Measurements from ENCODE around the gene LALBA.
"Not testable (repeated sequence)": the region's sequence is repeated elsewhere in the genome, so short reads cannot be mapped to it uniquely, and the experiment has no call there.

Gene LALBA

GRCh38 chr12:48567731-48568130 is 2.1 kb downstream of the LALBA start:
- H3K4me1 ChIP-seq (ENCODE audit: control insufficient read depth, insufficient read depth, low read length) = no peaks in the 10 kb centered on the region
- H3K36me3 ChIP-seq (ENCODE audit: control insufficient read depth, insufficient read depth, low read length) = no peaks in the 10 kb centered on the region
- H3K9ac ChIP-seq (ENCODE audit: low read length) = no peak overlapping the region
- H3K27ac ChIP-seq (ENCODE audit: low read depth, low read length) = no peak overlapping the region
- no peaks in the 10 kb centered on the region for H3K27me3 ChIP-seq (ENCODE audit: control insufficient read depth, insufficient read depth, low read length)
- no peak overlapping the region for H3K4me3 ChIP-seq (ENCODE audit: low read length)

DNA sequence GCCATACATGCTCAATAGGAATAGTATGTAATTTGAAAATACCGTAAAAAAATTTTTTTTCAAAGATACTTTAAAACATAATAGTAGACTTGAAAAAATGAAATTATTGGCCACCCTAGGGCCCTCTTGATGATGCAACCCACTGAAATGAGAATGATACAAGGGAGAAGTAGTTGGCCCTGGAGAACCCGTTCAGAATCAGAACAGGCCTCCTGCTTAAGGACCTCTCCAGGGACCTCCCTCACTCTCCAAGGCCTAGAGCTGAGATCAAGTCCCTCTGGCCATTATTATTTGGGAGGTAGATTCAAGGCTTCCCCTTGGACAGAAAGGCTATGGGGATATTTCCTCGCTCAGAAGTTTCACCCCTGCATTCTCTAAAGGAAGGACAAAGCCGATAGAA is 11.9 kb downstream of the LALBA start:
- Histone ChIP-seq H3K9ac (ENCODE audit: low read length) (no peak overlapping the region), H3K4me3 (ENCODE audit: low read length) (no peak overlapping the region), H3K27me3 (ENCODE audit: control insufficient read depth, insufficient read depth, low read length) (no peaks in the 10 kb centered on the region), H3K36me3 (ENCODE audit: control insufficient read depth, insufficient read depth, low read length) (no peaks in the 10 kb centered on the region), H3K27ac (ENCODE audit: low read depth, low read length) (no peak overlapping the region), H3K4me1 (ENCODE audit: control insufficient read depth, insufficient read depth, low read length) (no peaks in the 10 kb centered on the region)

GRCh38 chr12:48556631-48557030 is 13.2 kb downstream of the LALBA start:
- no peak overlapping the region for H3K4me3 ChIP-seq (ENCODE audit: low read length)
- H3K27me3 ChIP-seq (ENCODE audit: control insufficient read depth, insufficient read depth, low read length) = no peaks in the 10 kb centered on the region
- no peaks in the 10 kb centered on the region for H3K36me3 ChIP-seq (ENCODE audit: control insufficient read depth, insufficient read depth, low read length)
- H3K9ac ChIP-seq (ENCODE audit: low read length) = no peak overlapping the region
- no peaks in the 10 kb centered on the region for H3K4me1 ChIP-seq (ENCODE audit: control insufficient read depth, insufficient read depth, low read length)
- no peak overlapping the region for H3K27ac ChIP-seq (ENCODE audit: low read depth, low read length)

GRCh38 chr12:48553666-48554343 is 16.0 kb downstream of the LALBA start:
- not testable (repeated sequence) for H3K9ac ChIP-seq (ENCODE audit: low read length); H3K4me1 ChIP-seq (ENCODE audit: control insufficient read depth, insufficient read depth, low read length); H3K36me3 ChIP-seq (ENCODE audit: control insufficient read depth, insufficient read depth, low read length); H3K27ac ChIP-seq (ENCODE audit: low read depth, low read length); H3K4me3 ChIP-seq (ENCODE audit: low read length); H3K27me3 ChIP-seq (ENCODE audit: control insufficient read depth, insufficient read depth, low read length)

DNA sequence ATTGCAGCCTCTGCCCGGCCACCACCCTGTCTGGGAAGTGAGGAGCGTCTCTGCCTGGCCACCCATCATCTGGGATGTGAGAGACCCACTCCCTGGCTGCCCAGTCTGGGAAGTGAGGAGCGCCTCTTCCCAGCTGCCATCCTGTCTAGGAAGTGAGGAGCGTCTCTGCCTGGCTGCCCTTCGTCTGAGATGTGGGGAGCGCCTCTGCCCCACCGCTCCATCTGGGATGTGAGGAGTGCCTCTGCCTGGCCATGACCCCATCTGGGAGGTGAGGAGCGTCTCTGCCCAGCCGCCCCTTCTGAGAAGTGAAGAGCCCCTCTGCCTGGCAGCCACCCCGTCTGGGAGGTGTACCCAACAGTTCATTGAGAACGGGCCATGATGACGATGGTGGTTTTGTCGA is 18.2 kb downstream of the LALBA start:
- H3K27ac ChIP-seq (ENCODE audit: low read depth, low read length); H3K9ac ChIP-seq (ENCODE audit: low read length); H3K36me3 ChIP-seq (ENCODE audit: control insufficient read depth, insufficient read depth, low read length); H3K27me3 ChIP-seq (ENCODE audit: control insufficient read depth, insufficient read depth, low read length); H3K4me1 ChIP-seq (ENCODE audit: control insufficient read depth, insufficient read depth, low read length); H3K4me3 ChIP-seq (ENCODE audit: low read length): not testable (repeated sequence)

GRCh38 chr12:48547012-48547411 is 22.8 kb downstream of the LALBA start:
- H3K9ac ChIP-seq (ENCODE audit: low read length); H3K27ac ChIP-seq (ENCODE audit: low read depth, low read length); H3K36me3 ChIP-seq (ENCODE audit: control insufficient read depth, insufficient read depth, low read length); H3K27me3 ChIP-seq (ENCODE audit: control insufficient read depth, insufficient read depth, low read length); H3K4me3 ChIP-seq (ENCODE audit: low read length); H3K4me1 ChIP-seq (ENCODE audit: control insufficient read depth, insufficient read depth, low read length): not testable (repeated sequence)

DNA sequence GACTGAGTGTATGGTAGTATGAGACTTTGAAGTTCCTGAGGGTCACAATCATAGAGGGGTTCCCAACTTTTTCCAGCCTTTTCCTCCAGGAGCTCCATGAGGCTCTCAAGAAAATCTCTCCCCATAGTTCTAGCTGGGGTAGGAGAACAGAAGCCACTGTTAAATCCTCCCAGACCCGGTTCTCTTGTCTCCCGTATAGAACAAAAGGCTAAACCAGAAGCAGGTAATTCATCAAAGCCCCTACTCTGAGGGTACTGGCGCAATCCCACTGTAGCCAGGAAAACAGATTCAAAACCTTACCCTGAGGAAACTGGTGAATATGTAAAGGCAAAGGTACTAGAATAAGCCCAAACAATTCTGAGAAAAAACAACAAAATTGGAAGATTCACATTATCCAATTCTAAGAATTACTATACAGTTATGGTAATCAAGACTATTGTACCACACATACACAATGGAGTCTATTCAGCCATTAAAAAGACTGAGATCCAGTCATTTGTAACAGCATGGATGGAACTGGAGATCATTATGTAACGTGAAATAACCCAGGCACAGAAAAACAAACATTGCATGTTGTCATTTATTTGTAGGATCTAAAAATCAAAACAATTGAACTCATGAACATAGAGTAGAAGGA is 23.9 kb downstream of the LALBA start:
- Histone ChIP-seq H3K27me3 (ENCODE audit: control insufficient read depth, insufficient read depth, low read length) (no peaks in the 10 kb centered on the region), H3K9ac (ENCODE audit: low read length) (no peak overlapping the region)

DNA sequence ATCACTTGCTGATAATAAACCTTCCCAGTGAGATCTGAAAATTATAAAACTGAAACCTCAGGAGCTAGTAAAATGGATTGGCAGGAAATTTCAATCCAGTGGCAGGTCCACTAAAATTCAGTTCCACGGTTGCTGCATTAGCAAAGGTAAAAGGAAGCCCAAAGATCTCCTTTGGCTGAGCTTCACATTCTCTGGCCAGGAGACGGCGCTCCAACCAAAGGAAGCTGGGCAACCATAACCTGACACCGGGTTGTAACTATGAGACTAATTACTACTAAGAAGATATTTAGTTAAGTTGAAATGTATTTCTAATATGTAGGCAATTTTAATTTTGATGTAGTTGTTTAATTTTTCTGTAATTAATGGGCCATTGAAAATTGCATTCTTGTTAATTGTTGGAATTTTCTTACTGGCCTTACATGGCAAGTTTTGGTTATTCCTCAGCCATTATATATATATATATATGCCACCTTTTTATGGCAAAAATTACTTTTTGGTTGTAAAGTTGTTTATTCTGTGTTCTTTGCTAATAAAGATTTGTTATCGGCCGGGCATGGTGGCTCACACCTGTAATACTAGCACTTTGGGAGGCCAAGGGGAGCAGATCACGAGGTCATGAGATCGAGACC is 27.4 kb downstream of the LALBA start:
- Histone ChIP-seq H3K4me3 (ENCODE audit: low read length) (no peak overlapping the region), H3K9ac (ENCODE audit: low read length) (no peak overlapping the region), H3K27me3 (ENCODE audit: control insufficient read depth, insufficient read depth, low read length) (no peaks in the 10 kb centered on the region)

More for the DNA sequence above, 23.9 kb downstream of the LALBA start:
- no peaks in the 10 kb centered on the region for H3K36me3 ChIP-seq (ENCODE audit: control insufficient read depth, insufficient read depth, low read length)
- no peak overlapping the region for H3K27ac ChIP-seq (ENCODE audit: low read depth, low read length)
- H3K4me3 ChIP-seq (ENCODE audit: low read length) = no peak overlapping the region
- H3K4me1 ChIP-seq (ENCODE audit: control insufficient read depth, insufficient read depth, low read length) = no peaks in the 10 kb centered on the region

DNA sequence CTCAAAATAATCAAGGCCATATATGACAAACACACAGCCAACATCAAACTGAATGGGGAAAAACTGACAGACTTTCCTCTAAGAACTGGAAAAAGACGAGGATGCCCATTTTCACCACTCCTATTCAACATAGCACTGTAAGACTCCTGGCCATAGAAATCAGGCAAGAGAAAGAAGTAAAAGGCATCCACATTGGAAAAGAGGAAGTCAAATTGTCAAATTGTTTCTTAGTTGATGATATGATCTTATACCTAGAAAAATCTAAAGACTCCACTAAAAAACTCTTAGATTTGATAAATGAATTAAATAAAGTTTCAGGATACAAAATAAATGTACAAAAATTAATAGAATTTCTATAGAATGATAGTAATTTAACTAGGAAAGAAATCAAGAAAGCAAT is 33.2 kb downstream of the LALBA start:
- Histone ChIP-seq H3K27ac (ENCODE audit: low read depth, low read length) (no peak overlapping the region), H3K4me3 (ENCODE audit: low read length) (no peak overlapping the region), H3K27me3 (ENCODE audit: control insufficient read depth, insufficient read depth, low read length) (no peaks in the 10 kb centered on the region), H3K4me1 (ENCODE audit: control insufficient read depth, insufficient read depth, low read length) (no peaks in the 10 kb centered on the region), H3K9ac (ENCODE audit: low read length) (no peak overlapping the region), H3K36me3 (ENCODE audit: control insufficient read depth, insufficient read depth, low read length) (no peaks in the 10 kb centered on the region)

More for the DNA sequence above, 27.4 kb downstream of the LALBA start:
- Histone ChIP-seq H3K36me3 (ENCODE audit: control insufficient read depth, insufficient read depth, low read length) (no peaks in the 10 kb centered on the region), H3K4me1 (ENCODE audit: control insufficient read depth, insufficient read depth, low read length) (no peaks in the 10 kb centered on the region), H3K27ac (ENCODE audit: low read depth, low read length) (no peak overlapping the region)

DNA sequence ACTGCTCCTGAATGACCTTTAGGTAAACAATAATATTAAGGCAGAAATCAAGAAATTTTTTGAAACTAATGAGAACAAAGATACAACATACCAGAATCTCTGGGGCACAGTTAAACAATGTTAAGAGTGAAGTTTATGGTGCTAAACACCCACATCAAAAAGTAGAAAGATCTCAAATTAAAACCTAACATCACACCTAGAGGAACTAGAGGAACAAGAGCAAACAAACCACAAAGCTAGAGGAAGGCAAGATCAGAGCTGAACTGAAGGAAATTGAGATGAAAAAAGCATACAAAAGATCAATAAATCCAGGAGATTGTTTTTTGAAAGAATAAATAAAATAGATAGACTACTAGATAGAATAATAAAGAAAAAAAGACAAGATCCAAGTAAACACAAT is 37.2 kb downstream of the LALBA start:
- Histone ChIP-seq H3K27ac (ENCODE audit: low read depth, low read length) (no peak overlapping the region), H3K4me3 (ENCODE audit: low read length) (no peak overlapping the region), H3K4me1 (ENCODE audit: control insufficient read depth, insufficient read depth, low read length) (no peaks in the 10 kb centered on the region), H3K27me3 (ENCODE audit: control insufficient read depth, insufficient read depth, low read length) (no peaks in the 10 kb centered on the region), H3K36me3 (ENCODE audit: control insufficient read depth, insufficient read depth, low read length) (no peaks in the 10 kb centered on the region), H3K9ac (ENCODE audit: low read length) (no peak overlapping the region)

DNA sequence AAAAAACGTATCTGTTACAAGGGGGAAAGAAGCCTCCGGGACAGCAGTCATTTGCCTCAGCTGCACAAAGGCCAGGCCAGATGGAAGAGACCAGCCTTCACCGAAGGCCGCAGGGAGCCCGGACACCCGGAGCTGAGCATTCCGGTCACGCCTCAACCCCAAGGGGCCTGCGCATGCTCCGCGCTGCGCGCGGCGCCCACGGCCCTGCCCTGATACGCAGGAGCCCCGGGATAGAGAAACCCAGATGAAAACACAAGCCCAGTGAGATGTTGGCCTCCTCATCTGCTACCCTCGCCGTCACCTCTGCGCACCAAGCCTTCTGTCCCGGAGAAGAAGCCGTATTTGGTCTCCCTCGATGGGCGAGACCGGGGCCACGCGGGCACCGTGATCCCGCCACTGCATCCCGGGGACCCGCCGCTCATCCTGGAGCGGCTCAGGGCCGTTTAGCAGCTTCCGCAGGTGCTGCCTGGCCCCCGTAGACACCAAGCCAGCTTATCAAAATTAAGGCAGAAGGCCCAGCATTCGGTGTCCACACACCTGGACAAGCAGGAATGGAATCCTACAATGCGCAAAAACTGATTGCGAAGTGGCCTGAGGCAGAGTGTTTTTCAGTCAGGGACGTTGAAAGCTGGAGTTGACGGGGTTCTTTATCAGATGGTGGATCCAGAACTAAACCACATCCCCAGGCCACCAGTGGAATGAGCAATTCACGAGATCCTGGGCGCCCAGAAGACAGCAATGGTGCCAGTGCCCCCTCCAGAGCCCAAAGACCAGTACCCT is 41.8 kb downstream of the LALBA start:
- H3K4me1 ChIP-seq (ENCODE audit: control insufficient read depth, insufficient read depth, low read length) = no peaks in the 10 kb centered on the region
- H3K27ac ChIP-seq (ENCODE audit: low read depth, low read length) = no peak overlapping the region
- H3K4me3 ChIP-seq (ENCODE audit: low read length) = no peak overlapping the region
- H3K36me3 ChIP-seq (ENCODE audit: control insufficient read depth, insufficient read depth, low read length) = no peaks in the 10 kb centered on the region
- no peaks in the 10 kb centered on the region for H3K27me3 ChIP-seq (ENCODE audit: control insufficient read depth, insufficient read depth, low read length)
- no peak overlapping the region for H3K9ac ChIP-seq (ENCODE audit: low read length)

DNA sequence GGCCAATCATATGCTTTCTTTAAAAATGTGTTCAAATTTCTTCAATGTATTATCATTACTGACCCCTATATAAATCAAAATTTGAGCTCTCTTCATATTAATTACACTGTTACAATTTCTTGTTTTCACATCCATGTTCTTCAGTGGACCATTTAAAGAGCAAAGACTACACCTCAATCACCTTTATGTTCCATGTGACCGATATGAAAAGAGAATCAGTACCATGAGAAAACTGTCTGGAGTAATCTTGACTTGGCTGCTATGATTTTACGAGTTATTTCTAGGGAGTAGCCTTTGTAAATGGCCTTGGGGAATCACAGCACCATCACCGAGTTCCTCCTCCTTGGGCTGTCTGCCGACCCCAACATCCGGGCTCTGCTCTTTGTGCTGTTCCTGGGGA is 44.5 kb downstream of the LALBA start, which contains the start of gene OR8S1:
TSS of gene OR8S1 (plus strand) at position 301 of the 400 bp plus-strand sequence. CDS start at position 301, 0 bp downstream.
- no peak within 1 kb of the TSS for H3K27ac ChIP-seq (ENCODE audit: low read depth, low read length)

More for the DNA sequence above, 44.5 kb downstream of the LALBA start, which contains the start of gene OR8S1:
- no peak within 1 kb of the TSS for H3K9ac ChIP-seq (ENCODE audit: low read length)
- no peaks in the 10 kb centered on the region for H3K36me3 ChIP-seq (ENCODE audit: control insufficient read depth, insufficient read depth, low read length)
- no peaks in the 10 kb centered on the region for H3K4me1 ChIP-seq (ENCODE audit: control insufficient read depth, insufficient read depth, low read length)
- H3K4me3 ChIP-seq (ENCODE audit: low read length) = no peak within 1 kb of the TSS
- no peaks in the 10 kb centered on the region for H3K27me3 ChIP-seq (ENCODE audit: control insufficient read depth, insufficient read depth, low read length)

Data from rectal smooth muscle tissue (tissue), 1 donor.